GM19468 (cell line): Measurements from ENCODE around the gene RIMBP2.

Source experiments
- ATAC-seq: cut with Tn5 transposase; IDR thresholded peaks from one replicate; pipeline ENCODE4 v1.9.1; 2021; ENCODE audit warnings: mild to moderate bottlenecking, moderate library complexity, moderate number of reproducible peaks; ENCODE audit not compliant: unreplicated experiment; ENCODE audit errors: extremely low read depth

Gene RIMBP2

GRCh38 chr12:130414381-130414780 is 301.7 kb downstream of the RIMBP2 start:
- no peak for ATAC-seq

DNA sequence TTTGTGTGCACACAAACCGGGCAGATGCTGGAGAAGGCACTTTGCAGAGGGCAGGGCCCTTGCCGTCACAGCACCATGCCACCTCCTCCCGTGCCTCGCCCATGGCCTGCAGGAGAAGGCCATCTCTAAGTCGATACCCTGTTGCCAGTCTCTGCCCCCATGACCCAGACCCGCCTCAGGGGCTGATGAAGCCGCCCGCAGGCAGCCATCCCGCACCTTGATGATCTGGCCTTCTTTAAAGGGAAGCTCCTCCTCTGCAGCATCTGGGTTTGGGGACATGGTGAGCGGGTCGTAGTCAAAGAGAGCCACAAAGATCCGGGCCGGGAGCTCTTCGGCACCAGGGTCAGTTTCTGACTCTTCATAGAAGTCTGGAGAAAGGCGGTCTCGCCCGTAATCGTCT is 302.2 kb downstream of the RIMBP2 start:
- ATAC-seq: no peak

GRCh38 chr12:130412384-130412783 is 303.7 kb downstream of the RIMBP2 start:
- no peak for ATAC-seq

GRCh38 chr12:130405332-130405731 is 310.8 kb downstream of the RIMBP2 start:
- ATAC-seq: no peak

- ATAC-seq: no peak
Observed at GRCh38 chr12:130401703-130402102, 314.4 kb downstream of the RIMBP2 start.

DNA sequence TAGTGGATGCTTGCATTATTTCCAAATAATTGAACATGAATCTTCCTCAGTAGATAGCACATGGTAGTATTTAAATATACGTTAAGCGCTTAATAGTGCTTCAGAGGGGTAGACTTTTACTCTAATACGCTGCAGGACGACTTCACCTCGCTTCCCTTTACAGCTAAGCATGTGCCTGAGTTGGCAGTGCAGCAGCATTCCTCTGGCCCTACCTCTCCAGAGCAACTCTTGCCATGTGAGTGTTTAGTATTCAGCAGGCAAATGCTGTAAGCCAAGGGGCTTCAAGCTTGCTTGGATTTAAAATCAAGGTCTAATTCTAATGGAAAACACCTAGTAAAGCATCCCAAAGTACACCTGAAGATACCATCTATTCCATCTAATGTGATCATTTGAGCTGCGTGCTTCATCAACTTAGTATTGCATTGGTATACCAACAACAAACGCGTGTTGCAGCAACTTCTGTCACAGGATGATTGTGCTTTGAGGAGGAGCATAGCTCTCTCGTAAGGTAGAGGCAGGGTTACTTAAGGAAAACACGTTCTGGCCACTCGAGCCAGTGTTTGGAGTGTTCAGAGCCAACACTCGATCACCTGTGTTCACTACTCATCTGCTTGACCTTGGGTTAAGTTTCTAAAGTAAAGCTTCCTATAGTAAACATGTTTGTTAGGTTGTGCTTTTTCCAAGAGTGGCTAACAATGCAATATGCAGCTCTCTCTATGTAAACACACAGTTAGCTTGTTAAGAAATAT is 317.8 kb downstream of the RIMBP2 start:
- no peak for ATAC-seq

DNA sequence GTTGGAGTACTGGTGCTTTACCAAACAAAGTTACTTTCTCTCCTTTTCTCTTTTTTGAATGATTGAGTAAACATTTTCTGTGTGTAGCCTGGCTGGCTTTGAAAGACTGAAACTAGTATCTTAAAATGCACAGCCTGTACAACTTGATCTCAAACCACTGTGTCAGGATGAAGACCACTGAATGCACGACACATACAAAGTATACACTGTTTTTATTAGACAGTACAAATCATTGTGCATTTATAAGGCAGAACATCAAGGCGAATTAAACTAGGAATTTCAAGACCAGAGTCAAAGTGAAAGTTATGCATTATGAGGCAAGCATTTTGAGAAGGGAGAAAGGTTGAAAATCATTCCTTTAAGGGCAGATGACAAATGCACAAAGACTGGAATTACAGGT is 319.4 kb downstream of the RIMBP2 start:
- no peak for ATAC-seq

GRCh38 chr12:130394906-130395305 is 321.2 kb downstream of the RIMBP2 start:
- ATAC-seq: no peak

GRCh38 chr12:130391186-130391585 is 324.9 kb downstream of the RIMBP2 start:
- no peak for ATAC-seq

DNA sequence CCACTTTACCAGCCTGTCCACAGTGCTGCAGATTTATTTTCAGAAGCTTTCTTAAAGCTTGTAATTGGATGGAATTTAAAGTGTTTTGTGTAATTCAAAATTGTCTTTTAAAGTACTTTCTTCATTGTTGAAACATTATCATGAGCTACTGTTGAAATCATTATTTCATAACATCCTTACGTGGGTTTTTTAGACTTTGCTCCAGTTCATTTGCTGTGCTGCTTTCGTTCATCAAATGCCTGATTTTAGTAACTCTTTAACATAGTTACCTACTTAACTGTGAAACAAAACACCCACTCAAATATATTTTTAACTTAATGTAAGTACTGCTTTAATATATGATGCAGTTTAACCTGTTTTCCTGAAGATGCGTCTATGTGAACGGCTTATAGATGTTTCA is 330.9 kb downstream of the RIMBP2 start:
- ATAC-seq: no peak

DNA sequence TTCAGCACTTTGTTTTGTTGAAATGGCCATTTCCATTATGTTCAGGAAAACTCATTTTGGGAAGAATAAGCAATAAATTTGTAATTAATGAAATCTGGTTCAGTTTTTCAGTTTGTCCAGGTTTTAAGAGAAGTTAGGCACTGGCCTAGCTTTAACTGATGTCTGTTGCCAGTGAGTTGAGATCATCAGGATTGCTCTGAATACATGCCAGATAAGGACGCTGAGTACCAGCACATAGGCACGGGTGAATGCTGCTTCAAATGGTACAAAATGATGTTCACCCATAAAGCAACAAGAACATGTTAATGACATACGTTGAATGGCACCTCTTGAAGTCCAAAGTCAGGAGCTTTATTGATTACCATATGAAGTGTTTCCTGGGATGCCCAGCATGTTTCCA is 331.9 kb downstream of the RIMBP2 start:
- no peak for ATAC-seq

- ATAC-seq: no peak
Observed at GRCh38 chr12:130382818-130383217, 333.3 kb downstream of the RIMBP2 start.

DNA sequence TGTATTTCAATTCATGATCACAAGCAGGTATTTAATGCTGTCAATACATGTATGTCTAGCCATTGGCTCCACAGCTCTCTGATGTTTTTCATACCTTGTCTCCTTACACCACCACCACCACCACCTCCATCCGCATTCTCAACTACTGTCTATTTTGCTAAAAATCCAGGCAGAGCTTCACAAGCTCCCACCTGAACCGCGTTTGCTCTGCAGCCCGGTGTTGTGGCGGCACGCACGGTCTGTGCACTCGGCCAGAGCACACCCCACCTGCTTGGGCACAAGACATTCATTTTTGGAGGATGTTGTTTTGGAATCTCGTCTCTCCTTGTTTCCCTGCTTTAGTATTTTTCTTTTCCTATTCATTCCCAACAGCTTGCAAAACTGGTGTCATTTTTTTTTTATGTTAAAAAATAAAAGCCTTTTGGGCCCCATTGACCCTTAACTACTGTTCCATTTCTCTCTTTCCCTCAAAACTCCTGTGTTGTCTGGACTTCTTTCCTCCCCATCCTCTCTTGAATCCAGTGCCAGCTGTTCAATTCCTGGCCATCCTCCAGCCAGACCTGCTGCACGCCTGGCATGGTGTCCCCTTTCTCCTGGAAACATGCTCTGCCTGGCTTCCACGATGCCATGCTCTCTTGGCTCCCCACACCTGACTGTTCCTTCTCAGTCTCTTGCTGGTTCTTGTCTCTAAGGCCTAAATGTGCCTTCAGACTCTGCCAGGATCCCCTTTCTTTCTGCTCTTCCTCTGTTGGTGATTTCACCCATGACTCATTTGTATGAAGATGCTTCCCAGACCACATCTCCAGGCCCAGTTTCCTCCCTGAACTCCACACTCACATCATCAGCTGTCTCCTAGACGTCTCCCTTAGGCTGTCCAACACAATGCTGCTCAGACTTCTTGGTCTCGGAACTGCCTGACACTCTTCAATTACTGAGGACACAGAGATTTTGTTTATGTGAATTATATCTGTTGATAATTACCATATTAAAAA is 340.5 kb downstream of the RIMBP2 start:
- ATAC-seq: no peak

GRCh38 chr12:130374083-130374482 is 342.0 kb downstream of the RIMBP2 start:
- ATAC-seq: no peak

- ATAC-seq: no peak
Observed at GRCh38 chr12:130372936-130373335, 343.2 kb downstream of the RIMBP2 start.

GRCh38 chr12:130371296-130371695 is 344.8 kb downstream of the RIMBP2 start:
- ATAC-seq: no peak

DNA sequence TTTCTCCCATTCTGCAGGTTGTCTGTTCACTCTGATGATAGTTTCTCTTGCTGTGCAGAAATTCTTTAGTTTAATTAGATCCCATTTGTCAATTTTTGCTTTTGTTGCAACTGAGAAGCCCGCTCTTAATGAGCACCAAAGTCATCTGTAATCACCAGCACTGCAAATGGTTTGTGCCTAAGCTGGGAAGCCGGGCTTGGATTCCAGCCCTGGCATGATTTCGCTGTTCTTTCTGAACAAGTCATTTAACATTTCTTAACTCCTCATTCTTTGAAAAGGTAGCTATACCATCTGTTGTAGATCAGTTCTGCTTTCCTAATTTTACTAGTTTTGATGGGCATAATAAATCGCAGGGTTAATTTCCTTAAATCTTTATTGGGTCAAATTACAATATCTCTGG is 346.3 kb downstream of the RIMBP2 start:
- no peak for ATAC-seq

DNA sequence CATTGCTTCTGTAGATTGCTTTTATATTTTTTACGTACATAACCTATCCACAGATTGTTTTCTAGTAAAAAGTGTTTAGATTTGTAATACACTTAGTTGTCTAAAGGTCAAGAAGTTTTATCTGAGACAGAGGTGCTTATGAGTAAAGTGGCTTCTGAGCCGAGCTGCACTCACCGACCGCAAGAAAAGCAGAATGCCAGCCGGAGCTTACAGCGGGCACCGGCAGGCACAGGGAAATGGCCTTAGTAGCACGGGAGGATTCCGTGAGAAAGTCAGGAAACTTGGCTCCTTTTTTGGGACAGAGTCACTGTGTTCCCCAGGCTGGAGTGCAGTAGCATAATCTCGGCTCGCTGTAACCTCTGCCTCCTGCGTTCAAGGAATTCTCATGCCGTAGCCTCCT is 348.6 kb downstream of the RIMBP2 start:
- ATAC-seq: no peak

DNA sequence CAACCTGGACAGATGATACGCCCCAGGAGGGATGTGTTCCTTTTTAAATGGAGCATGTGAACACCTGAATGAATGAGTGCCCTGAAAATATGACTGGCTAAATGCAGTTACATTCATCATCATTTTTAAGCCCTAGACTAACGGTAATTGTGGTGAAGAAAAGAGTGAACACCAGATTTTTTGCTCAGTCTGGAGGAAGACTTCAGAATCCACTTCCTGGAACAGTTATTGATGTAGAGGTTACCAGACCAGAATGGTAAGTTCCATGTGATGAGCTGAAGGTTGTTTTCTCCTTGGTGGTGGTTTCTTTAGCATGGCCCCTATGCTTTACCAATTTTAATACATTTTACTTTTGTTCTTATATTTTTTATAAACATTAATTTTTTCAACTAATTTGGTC is 349.1 kb downstream of the RIMBP2 start:
- no peak for ATAC-seq

- no peak for ATAC-seq
Observed at GRCh38 chr12:130366159-130366558, 349.9 kb downstream of the RIMBP2 start.

- ATAC-seq: no peak
Observed at GRCh38 chr12:130364578-130364977, 351.5 kb downstream of the RIMBP2 start.
